ENCODE measurements around the gene LDHD.

LDHD gene

DNA sequence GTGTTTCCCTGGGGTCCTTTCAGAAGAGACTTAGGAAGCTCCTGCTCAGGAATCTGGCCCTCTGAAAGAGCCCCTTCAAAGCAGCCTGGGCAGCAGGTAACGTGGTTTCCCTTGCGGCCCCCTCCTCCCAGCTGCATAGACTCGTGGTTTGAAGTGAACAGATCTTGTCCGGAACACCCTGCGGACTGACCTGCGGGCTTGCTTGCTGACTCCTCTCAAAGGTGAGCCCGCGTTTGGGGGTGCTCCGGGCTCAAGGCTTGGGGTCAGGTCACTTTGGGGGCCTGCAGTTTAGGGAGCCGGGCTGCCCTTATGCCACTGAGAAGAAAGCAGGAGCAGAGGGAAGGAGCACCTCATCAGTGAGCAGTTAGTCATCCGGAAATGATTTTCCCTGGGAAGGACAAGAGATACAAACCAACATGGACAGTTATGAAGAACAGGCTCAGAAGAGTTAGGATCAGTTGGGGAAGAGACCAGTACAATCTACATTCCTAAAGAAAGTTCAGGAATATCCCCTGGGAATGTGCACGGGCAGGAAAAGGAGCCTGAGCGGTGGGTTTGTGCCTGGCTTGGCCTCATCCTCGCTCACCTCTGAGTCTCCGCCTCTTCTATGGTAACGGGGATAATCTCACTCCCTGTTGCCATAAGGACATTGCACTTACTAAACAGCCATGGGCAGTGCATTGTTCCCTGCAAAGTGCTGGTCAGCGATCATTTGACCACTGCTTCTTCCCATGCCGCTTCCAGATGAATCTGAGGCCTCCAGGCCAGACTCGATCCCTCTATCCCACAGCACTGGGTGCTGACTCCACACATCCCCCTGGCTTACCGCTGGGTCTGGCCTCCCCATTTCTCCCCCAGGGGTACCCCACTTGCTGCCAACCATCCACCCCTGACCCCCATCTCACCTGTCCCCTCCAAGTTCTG, 10.0 kb downstream of the LDHD start:
- Histone ChIP-seq H3K36me3 (ENCODE audit: control insufficient read depth, insufficient read depth, low read length) (peaks cover 34% of the 10 kb centered on the region), H3K4me1 (ENCODE audit: control insufficient read depth, insufficient read depth, low read length, poor library complexity, severe bottlenecking) (peaks cover 45% of the 10 kb centered on the region), H3K9me3 (ENCODE audit: control insufficient read depth, low read length) (no peaks in the 10 kb centered on the region), H3K4me3 (ENCODE audit: extremely low read depth, insufficient read depth, low read length, poor library complexity, severe bottlenecking) (no peak overlapping the region), H3K27ac (ENCODE audit: low read depth, low read length, severe bottlenecking) (no peak overlapping the region)
- 95 to 98% methylated on average over 13 to 19 of the region's 20 CpGs for WGBS, 2 experiments (ENCODE audit: insufficient coverage in 2 of 2)

GRCh38 chr16:75105306-75106061, 11.1 kb downstream of the LDHD start:
- 92 to 94% methylated on average over 8 to 10 of the region's 10 CpGs for WGBS, 2 experiments (ENCODE audit: insufficient coverage in 2 of 2)
- H3K36me3 ChIP-seq (ENCODE audit: control insufficient read depth, insufficient read depth, low read length) = peaks cover 34% of the 10 kb centered on the region
- H3K9me3 ChIP-seq (ENCODE audit: control insufficient read depth, low read length) = no peaks in the 10 kb centered on the region
- peaks cover 40% of the 10 kb centered on the region for H3K4me1 ChIP-seq (ENCODE audit: control insufficient read depth, insufficient read depth, low read length, poor library complexity, severe bottlenecking)
- peak overlapping the region; percentile 59 for H3K27ac ChIP-seq (ENCODE audit: low read depth, low read length, severe bottlenecking)
- no peak overlapping the region for H3K4me3 ChIP-seq (ENCODE audit: extremely low read depth, insufficient read depth, low read length, poor library complexity, severe bottlenecking)

DNA sequence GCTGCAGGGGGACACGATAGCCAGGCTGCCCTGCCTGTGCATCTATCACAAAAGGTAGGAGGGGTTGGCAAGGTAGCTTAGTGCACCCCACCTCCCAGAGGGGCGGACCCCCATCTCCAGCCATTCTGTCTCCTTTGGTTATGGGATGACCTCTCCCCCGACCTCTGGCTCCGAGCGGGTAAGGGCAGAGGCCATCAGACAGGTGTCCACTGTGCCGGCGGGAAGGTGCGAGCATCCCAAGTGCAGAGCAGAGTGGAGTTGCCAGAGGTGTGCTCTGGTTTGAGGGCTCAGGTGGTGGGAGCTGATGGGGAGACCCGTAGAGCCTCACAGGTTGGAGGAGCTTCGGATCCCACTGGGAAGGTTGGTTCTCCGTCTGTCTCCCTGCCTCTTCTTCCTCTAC, 11.7 kb downstream of the LDHD start:
- peaks cover 40% of the 10 kb centered on the region for H3K4me1 ChIP-seq (ENCODE audit: control insufficient read depth, insufficient read depth, low read length, poor library complexity, severe bottlenecking)
- peak overlapping the region; percentile 59 for H3K27ac ChIP-seq (ENCODE audit: low read depth, low read length, severe bottlenecking)
- H3K9me3 ChIP-seq (ENCODE audit: control insufficient read depth, low read length) = no peaks in the 10 kb centered on the region
- peaks cover 34% of the 10 kb centered on the region for H3K36me3 ChIP-seq (ENCODE audit: control insufficient read depth, insufficient read depth, low read length)
- no peak overlapping the region for H3K4me3 ChIP-seq (ENCODE audit: extremely low read depth, insufficient read depth, low read length, poor library complexity, severe bottlenecking)
- WGBS, 2 experiments (ENCODE audit: insufficient coverage in 2 of 2) = 94 to 98% methylated on average over 8 to 10 of the region's 11 CpGs

- 97 to 100% methylated on average over 3 to 4 of the region's 5 CpGs for WGBS, 2 experiments (ENCODE audit: insufficient coverage in 2 of 2)
- H3K27ac ChIP-seq (ENCODE audit: low read depth, low read length, severe bottlenecking) = no peak overlapping the region
- H3K4me1 ChIP-seq (ENCODE audit: control insufficient read depth, insufficient read depth, low read length, poor library complexity, severe bottlenecking) = peaks cover 40% of the 10 kb centered on the region
- no peaks in the 10 kb centered on the region for H3K9me3 ChIP-seq (ENCODE audit: control insufficient read depth, low read length)
- no peak overlapping the region for H3K4me3 ChIP-seq (ENCODE audit: extremely low read depth, insufficient read depth, low read length, poor library complexity, severe bottlenecking)
- peaks cover 34% of the 10 kb centered on the region for H3K36me3 ChIP-seq (ENCODE audit: control insufficient read depth, insufficient read depth, low read length)
Measured at GRCh38 chr16:75103994-75104393, 12.6 kb downstream of the LDHD start.

DNA sequence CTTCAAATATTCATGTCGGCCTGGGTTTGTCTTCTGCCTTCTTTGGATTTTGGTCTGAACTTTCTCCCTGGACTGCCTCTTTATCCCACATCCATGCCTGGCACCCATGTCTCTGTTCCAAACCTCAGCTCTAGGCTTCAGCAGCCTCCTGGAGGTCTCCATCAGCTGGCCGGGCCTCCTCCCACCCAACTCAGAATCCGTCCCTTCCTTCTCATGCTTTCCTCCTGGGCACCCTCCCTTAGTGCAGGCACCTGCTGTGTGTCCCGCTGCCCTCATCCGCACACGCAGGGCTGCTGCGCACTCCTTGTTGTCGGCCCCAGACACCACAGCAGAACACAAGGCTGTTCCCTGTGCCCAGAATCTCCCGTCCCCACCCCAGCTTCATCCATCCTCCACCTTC, 14.0 kb downstream of the LDHD start:
- Histone ChIP-seq H3K27ac (ENCODE audit: low read depth, low read length, severe bottlenecking) (no peak overlapping the region), H3K36me3 (ENCODE audit: control insufficient read depth, insufficient read depth, low read length) (peaks cover 36% of the 10 kb centered on the region), H3K9me3 (ENCODE audit: control insufficient read depth, low read length) (no peaks in the 10 kb centered on the region), H3K4me1 (ENCODE audit: control insufficient read depth, insufficient read depth, low read length, poor library complexity, severe bottlenecking) (peaks cover 37% of the 10 kb centered on the region), H3K4me3 (ENCODE audit: extremely low read depth, insufficient read depth, low read length, poor library complexity, severe bottlenecking) (no peak overlapping the region)
- 92 to 98% methylated on average over 8 to 9 of the region's 9 CpGs for WGBS, 2 experiments (ENCODE audit: insufficient coverage in 2 of 2)

GRCh38 chr16:75101635-75102034, 14.9 kb downstream of the LDHD start:
- Histone ChIP-seq H3K4me3 (ENCODE audit: extremely low read depth, insufficient read depth, low read length, poor library complexity, severe bottlenecking) (no peak overlapping the region), H3K9me3 (ENCODE audit: control insufficient read depth, low read length) (no peaks in the 10 kb centered on the region), H3K4me1 (ENCODE audit: control insufficient read depth, insufficient read depth, low read length, poor library complexity, severe bottlenecking) (peaks cover 37% of the 10 kb centered on the region), H3K36me3 (ENCODE audit: control insufficient read depth, insufficient read depth, low read length) (peaks cover 26% of the 10 kb centered on the region), H3K27ac (ENCODE audit: low read depth, low read length, severe bottlenecking) (no peak overlapping the region)
- WGBS, 2 experiments (ENCODE audit: insufficient coverage in 2 of 2) = 93 to 100% methylated on average over 1 to 3 of the region's 3 CpGs

DNA sequence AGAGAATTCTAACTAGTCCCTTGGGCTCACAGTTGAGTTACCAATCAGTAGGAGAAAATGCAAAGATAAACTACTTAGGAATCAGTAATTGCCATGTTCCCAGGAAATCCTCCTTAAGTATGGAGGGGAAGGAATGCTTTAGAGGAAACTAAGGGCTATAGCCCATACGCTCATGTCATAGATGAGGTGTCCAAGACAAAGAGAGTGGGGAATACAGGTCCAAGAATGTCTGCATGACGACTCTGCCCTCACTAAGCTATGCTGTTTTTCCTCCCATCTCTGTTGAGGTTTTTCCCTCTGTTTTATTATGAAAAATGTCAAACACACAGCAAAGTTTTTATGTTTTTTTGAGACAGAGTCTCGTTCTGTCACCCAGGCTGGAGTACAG, 16.0 kb downstream of the LDHD start:
- 91% methylated on average over 3 of the region's 3 CpGs for WGBS, 2 experiments (ENCODE audit: insufficient coverage in 2 of 2)

GRCh38 chr16:75099738-75100602, 16.6 kb downstream of the LDHD start:
- no peaks in the 10 kb centered on the region for H3K9me3 ChIP-seq (ENCODE audit: control insufficient read depth, low read length)
- peaks cover 20% of the 10 kb centered on the region for H3K4me1 ChIP-seq (ENCODE audit: control insufficient read depth, insufficient read depth, low read length, poor library complexity, severe bottlenecking)
- no peak overlapping the region for H3K4me3 ChIP-seq (ENCODE audit: extremely low read depth, insufficient read depth, low read length, poor library complexity, severe bottlenecking)
- no peak overlapping the region for H3K27ac ChIP-seq (ENCODE audit: low read depth, low read length, severe bottlenecking)
- peaks cover 27% of the 10 kb centered on the region for H3K36me3 ChIP-seq (ENCODE audit: control insufficient read depth, insufficient read depth, low read length)
- WGBS, 2 experiments (ENCODE audit: insufficient coverage in 2 of 2) = 66 to 81% methylated on average over 11 to 12 of the region's 16 CpGs

More for the DNA sequence above, 16.0 kb downstream of the LDHD start:
- Histone ChIP-seq H3K27ac (ENCODE audit: low read depth, low read length, severe bottlenecking) (no peak overlapping the region), H3K4me3 (ENCODE audit: extremely low read depth, insufficient read depth, low read length, poor library complexity, severe bottlenecking) (no peak overlapping the region), H3K9me3 (ENCODE audit: control insufficient read depth, low read length) (no peaks in the 10 kb centered on the region), H3K36me3 (ENCODE audit: control insufficient read depth, insufficient read depth, low read length) (peaks cover 21% of the 10 kb centered on the region), H3K4me1 (ENCODE audit: control insufficient read depth, insufficient read depth, low read length, poor library complexity, severe bottlenecking) (peaks cover 26% of the 10 kb centered on the region)

DNA sequence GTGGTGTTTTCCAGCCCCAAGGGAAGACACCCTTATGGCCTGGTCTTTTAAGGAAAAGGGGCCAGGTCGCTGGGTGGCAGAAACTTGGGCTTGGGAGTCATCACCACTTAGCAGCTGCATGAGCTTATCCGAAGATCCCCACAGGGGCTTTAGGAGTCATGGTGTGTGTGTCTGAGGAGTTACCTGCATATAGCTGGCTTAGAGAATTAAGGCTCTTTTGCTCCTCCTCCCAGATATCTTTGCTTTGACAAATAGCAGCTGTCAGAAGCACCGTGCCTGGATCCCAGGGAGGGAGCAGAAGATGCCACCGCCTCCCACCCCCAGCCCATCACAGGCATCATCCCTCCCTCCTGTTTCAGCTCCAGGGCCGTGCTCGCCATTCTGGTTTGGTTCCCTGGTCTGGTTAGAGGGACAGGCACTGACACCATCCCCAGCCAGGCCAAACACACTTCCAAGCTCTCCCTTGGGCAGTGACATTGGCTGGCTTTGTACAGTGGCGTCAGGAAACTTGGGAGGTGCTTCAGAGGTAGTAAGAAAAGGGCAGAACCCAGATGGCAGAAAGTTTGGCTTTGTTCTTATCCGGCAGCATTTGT, 17.4 kb downstream of the LDHD start:
- WGBS, 2 experiments (ENCODE audit: insufficient coverage in 2 of 2) = 72 to 82% methylated on average over 5 to 6 of the region's 8 CpGs
- H3K27ac ChIP-seq (ENCODE audit: low read depth, low read length, severe bottlenecking) = peak overlapping the region; percentile 29
- no peaks in the 10 kb centered on the region for H3K9me3 ChIP-seq (ENCODE audit: control insufficient read depth, low read length)
- no peak overlapping the region for H3K4me3 ChIP-seq (ENCODE audit: extremely low read depth, insufficient read depth, low read length, poor library complexity, severe bottlenecking)
- H3K4me1 ChIP-seq (ENCODE audit: control insufficient read depth, insufficient read depth, low read length, poor library complexity, severe bottlenecking) = peaks cover 16% of the 10 kb centered on the region
- H3K36me3 ChIP-seq (ENCODE audit: control insufficient read depth, insufficient read depth, low read length) = peaks cover 28% of the 10 kb centered on the region

Data from mesodermal cell (in vitro differentiated cells).